Stimulated activated CD4-positive, alpha-beta T cell treated with anti-CD3 and anti-CD28 coated beads, Interleukin-1b, Interleukin-23, amount 100 ng/mL, for 4 hours (primary cell): ENCODE measurements around the gene TET1.
"Not testable (repeated sequence)": the region's sequence is repeated elsewhere in the genome, so short reads cannot be mapped to it uniquely, and the experiment has no call there.

Experiments
- DNase-seq, 2 donors: peaks; one replicate each; pipeline ENCODE4 v3.0.0-alpha.2; 2020; ENCODE audit warnings: low read depth in 2 of 2

The TET1 gene

DNA sequence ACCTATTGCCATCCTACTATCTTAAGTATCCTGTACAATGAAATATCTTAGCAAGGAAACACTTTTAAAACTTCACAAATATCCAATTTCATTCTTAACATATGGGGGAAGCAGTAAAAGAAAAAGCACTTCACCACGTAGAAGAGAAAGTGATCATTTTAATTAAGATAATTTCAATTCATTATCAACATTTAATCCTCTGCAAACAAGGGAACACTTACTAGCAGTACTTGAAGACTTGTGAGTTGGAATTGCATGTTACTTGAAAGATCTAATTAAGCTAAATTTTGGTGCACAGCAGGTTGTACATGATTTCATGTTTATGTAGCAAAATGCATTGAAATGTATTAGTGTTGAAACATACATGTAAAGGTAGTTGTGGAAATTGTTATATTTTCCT lies 140.1 kb downstream of the TET1 start:
- DNase-seq = no peak

DNA sequence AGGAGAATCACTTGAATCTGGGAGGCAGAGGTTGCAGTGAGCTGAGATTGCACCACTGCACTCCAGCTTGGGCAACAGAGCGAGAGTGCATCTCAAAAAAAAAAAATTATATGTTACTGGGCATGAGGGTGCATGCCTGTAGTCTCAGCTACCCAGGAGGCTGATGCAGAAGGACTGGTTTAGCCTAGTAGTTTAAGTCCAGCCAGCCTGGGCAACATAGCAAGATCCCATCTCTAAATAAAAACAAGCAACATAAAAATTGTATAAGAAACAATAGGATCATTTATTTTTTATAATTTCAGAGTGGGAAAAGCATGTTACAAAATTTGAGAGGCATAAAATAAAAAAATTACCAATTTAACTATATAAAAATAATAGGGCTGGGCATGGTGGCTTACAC lies 145.4 kb downstream of the TET1 start:
- DNase-seq = no peak

DNA sequence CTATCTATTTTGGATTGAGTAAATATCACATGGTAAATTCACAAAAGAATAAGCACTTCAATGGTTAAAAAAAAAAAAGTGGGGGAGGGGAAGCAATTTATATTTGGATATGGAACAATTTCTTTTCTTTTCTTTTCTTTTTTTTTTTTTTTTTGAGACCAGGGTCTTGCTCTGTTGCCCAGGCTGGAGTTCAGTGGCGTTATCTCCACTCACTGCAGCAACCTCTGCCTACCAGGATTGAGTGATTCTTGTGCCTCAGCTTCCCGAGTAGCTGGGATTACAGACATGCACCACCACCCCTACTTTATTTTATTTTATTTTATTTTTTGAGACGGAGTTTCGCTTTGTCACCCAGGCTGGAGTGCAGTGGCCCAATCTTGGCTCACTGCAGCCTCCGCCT lies 148.8 kb downstream of the TET1 start:
- DNase-seq = not testable (repeated sequence)

DNA sequence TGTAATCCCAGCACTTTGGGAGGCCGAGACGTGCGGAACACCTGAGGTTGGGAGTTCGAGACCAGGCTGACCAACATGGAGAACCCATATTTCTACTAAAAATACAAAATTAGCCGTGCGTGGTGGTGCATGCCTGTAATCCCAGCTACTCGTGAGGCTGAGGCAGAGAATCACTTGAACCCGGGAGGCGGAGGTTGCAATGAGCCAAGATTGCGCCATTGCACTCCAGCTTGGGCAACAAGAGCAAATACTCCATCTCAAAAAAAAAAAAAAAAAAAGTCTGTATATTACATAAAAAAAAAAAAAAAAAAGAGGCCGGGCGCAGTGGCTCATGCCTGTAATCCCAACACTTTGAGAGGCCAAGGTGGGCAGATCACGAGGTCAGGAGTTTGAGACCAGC lies 152.9 kb downstream of the TET1 start:
- not testable (repeated sequence) for DNase-seq

DNA sequence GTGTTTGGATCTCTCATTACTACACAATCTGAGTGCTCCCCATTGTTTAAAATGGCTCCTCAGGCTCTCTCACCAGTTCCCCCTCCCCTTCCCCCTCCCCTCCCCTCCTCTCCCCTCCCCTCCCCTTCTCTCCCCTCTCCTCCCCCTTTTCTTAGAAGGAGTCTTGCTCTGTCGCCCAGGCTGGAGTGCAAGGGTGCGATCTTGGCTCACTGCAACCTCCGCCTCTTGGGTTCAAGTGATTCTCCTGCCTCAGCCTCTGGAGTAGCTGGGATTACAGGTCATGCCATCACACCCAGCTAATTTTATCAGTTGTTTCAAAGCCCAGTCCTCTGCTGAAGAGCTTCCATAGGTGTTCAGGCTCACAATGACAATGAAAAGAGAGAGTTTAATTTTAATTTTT lies 157.3 kb downstream of the TET1 start:
- no peak for DNase-seq

DNA sequence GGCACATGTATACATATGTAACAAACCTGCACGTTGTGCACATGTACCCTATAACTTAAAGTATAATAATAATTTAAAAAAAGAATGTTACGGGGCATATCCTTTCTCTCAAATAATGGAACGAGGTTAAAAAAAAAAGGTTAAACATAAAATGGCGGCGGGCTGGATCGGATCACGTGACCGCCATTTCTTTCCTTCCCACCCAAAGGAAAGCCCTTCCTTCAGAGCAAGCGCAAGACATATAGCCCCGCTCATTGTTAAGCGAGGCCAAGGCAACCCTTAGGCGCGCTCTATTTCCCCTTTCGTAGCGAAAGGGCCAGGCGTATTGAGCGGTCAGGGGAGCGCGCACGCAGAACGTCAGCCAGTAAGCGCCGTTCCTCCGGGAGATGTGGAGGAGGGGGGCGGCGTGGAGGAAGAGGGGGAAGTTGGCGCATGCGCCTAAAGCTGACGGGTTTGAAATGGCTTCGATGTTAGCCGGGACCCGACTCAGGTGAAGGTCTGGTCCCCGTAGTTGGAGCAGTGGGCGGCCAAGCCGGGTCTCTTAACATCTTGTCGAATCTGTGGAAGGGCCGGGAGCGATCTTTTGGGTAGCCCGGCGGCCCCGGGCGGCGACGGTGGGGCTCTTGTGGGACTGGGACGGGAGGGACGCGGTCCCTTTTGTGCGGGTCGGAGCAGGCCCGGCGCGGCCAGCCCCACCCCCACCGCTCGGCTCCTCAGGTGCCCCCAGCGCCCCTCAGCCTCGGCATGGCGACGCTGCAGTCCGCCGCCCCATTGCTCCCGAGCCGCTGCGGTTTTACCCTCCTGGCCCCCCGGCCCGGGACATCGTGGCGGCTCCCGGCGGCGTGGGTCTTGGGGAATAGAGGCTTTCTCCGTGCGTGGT lies 160.9 kb downstream of the TET1 start, which contains the start of gene CCAR1:
Gene CCAR1, plus strand, starts transcription at position 447 of the 880 bp plus-strand sequence. CDS start 1,266 bp downstream, outside the sequence.
- peak; percentile 94 to 95 for DNase-seq

DNA sequence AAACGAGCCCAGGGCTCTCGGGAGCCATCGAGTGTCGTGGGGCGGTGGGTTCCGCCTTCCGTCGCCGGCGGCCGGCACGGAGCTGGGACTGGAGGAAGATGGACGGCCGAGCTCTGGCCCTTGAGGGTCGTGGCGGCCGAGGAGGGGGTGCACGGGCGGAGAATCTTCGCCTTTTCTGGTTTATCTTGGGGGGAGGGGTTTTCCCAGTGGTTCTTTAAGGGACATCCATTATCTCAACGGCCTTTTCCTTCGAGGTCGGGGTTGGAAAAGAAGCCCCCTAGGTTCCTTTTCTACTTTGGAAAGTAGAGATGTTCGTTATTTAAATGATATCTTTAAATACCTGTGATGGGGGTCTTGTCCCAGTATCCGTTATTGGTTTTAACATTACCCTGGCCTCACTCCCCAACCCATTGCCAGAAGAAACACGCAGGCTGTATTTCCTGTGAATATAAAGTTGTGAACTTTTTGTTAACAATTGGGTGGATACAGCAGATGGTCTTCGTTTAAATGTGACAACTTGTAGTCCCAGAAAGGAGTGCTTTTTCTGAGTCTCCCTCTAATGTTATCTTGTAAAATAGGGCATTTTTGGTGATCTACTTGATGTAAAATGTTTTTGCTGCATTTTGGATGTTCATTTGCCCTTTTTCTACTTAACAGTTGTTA lies 161.7 kb downstream of the TET1 start:
- no peak for DNase-seq

DNA sequence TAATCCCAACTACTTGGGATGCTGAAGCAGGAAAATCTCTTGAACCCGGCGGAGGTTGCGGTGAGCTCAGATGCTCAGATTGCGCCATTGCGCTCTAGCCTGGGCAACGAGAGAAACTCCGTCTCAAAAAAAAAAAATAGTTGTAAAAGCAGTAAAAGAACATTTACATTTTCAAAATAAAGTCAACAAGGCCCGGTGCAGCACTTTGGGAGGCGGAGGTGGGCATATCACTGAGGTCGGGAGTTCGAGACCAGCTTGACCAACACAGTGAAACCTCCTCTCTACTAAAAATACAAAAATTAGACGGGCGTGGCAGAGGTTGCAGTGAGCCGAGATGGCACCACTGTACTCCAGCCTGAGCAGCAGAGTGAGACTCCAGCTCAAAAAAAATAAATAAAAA lies 164.9 kb downstream of the TET1 start:
- no peak for DNase-seq

DNA sequence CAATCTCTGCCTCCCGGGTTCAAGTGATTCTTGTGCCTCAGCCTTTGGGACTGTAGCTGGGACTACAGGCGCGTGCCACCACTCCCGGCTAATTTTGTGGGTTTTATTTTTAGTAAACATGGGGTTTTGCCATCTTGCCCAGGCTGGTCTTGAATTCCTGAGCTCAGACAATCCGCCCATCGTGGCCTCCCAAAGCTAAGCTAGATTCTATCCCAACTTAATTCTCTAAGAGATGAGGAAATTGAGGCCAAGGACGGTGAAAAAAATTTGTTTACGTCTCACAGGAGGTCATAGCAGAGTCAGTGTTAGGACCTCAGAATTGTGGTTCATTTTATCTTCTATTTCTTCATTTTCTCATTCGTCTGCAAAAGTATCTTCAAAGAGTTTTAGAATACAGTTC lies 167.0 kb downstream of the TET1 start:
- DNase-seq = no peak

DNA sequence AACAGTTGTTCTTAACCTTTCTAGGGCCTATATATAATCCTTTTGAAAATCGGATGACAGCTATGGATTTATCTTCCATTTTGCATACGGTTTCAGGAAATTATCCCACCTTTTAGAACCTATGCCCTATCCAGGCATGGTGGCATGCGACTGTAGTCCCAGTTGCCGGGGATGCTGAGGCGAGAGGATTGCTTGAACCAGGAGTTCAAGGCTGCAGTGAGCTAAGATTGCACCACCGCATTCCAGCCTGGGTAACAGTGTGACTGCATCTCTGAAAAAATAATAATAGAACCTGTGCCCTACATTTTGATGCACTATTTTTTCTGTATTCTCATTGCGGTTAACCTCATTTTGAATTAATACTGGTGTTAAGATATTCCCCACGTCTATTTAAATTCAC lies 172.5 kb downstream of the TET1 start:
- DNase-seq = no peak

DNA sequence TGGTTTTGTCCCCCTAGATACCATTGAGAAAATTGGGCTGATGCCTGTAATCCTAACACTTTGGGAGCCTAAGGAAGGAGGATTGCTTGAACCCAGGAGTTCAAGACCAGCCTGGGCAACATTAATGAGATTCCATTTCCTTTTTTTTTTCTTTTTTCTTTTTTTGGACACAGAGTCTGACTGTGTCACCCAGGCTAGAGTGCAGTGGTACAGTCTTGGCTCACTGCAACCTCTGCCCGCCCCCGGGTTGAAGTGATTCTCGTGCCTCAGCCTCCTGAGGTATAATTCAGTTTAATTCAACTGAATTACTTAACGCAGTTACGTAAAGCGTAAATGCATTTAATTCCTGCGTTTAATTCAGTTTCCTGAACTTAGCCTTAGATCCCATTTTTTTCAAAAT lies 174.2 kb downstream of the TET1 start:
- no peak for DNase-seq

DNA sequence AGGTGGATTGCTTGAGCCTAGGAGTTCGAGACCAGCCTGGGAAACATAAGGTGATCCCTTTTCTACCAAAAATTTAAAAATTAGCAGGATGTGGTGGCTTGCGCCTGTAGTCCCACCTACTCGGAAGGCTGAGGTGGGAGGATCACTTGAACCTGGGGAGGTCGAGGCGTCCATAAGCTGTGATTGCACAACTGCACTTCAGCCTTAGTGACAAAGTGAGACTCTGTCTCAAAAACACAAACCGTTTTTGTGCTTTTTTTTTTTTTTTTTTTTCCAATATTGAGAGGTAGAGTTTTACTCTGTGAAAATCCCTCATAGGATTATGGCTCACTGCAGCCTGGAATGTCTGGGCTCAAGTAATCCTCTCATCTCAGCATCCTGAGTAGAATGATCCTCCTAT lies 175.0 kb downstream of the TET1 start:
- no peak for DNase-seq

DNA sequence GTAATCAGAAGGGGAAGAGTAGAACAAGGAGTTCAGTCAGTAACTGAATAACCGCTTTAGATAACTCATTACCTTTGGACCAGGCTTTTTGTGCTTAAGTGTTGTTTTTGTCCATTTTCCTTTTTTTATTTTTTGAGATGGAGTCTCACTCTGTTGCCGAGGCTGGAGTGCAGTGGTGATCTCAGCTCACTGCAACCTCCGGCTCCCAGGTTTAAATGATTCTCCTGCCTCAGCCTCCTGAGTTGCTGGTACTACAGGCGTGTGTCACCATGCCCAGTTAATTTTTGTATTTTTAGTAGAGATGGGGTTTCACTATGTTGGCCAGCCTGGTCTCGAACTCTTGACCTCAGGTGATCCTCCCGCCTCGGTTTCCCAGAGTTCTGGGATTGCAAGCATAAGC lies 175.6 kb downstream of the TET1 start:
- not testable (repeated sequence) for DNase-seq

DNA sequence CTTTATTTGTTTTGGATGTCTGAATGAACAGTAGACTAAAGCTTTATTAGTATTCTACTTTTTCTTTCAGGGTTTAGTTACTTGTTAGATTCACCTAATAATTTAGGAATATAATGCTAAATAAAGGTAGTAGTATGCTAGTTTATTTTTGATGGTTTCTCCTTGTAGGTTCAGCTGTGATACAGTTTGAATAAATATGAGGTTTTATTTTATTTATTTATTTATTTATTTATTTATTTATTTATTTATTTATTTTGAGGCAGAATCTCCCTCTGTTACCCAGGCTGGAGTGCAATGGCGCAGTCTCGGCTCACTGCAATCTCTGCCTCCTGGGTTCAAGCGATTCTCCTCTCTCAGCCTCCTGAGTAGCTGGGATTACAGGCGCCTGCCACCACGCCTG lies 180.5 kb downstream of the TET1 start:
- not testable (repeated sequence) for DNase-seq

DNA sequence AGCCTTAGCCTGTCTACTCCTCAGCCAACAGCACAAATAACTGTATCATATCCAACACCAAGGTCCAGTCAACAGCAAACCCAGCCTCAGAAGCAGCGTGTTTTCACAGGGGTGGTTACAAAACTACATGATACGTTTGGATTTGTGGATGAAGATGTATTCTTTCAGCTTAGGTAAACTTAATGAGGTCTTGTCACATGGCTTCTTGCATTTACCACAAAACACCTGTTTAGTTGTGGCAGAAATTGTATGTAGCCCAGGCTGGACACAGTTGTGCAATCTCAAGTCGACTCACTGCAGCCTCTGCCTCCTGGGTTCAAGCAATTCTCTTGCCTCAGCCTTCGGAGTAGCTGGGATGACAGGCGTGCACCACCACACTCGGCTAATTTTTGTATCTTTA lies 182.3 kb downstream of the TET1 start:
- no peak for DNase-seq
